Spleen (tissue), 7 donors: ENCODE measurements around the gene MYH15.

Experiments used
- POLR2A ChIP-seq, 3 donors: fragments of 450-650 bp; IDR thresholded peaks; one replicate each; pipeline ENCODE4 v1.5.1; 2017; ENCODE audit warnings: antibody characterized with exemption in 3 of 3, mild to moderate bottlenecking in 1 of 3
- TF ChIP-seq, protein P1 (sequence below), 11 experiments: fragments of 200-600 bp in 7 of 11; fragments of 450-650 bp in 4 of 11; sonication (generic) in 4 of 11; IDR thresholded peaks in 8 of 11; conservative IDR thresholded peaks in 3 of 11; 1 replicate in 7 of 11; 2 replicates in 4 of 11; pipeline versions ENCODE4 v1.4.0 to v1.8.0; 2016 to 2021; ENCODE audit warnings: antibody characterized with exemption in 11 of 11, inconsistent platforms in 4 of 11, mild to moderate bottlenecking in 1 of 11
- donor health status: DM: no; HTN: no; CAD: no; lungs with moderate emphysema.
- donor health status: DM: no; HTN: no; CAD: no.
- donor health status: DM: no; HTN: no; CAD: no.

DNA sequence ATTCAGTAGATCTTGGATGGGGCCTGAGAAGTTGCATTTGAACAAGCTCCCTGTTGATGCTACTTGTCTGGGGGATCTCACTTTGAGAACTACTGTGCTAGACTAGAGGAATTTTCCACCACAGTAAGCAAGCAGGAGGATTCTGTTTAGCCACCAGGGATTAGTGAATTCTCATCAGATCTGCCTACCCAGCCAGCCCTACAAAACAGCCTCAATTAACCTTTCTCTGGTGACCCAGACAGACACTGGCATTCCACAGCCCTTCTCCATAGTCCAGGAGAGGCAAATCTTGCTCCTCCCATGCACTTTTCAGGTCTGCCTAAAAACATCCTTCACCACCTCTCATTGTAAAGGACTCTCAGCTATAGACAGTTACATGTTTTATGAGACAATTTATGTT, 16.7 kb upstream of the MYH15 start:
- TF ChIP-seq, protein P1, sequence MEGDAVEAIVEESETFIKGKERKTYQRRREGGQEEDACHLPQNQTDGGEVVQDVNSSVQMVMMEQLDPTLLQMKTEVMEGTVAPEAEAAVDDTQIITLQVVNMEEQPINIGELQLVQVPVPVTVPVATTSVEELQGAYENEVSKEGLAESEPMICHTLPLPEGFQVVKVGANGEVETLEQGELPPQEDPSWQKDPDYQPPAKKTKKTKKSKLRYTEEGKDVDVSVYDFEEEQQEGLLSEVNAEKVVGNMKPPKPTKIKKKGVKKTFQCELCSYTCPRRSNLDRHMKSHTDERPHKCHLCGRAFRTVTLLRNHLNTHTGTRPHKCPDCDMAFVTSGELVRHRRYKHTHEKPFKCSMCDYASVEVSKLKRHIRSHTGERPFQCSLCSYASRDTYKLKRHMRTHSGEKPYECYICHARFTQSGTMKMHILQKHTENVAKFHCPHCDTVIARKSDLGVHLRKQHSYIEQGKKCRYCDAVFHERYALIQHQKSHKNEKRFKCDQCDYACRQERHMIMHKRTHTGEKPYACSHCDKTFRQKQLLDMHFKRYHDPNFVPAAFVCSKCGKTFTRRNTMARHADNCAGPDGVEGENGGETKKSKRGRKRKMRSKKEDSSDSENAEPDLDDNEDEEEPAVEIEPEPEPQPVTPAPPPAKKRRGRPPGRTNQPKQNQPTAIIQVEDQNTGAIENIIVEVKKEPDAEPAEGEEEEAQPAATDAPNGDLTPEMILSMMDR (IDR thresholded peaks at IDR 0.05 in 8 of 11, conservative IDR thresholded peaks at IDR 0.05 in 3 of 11): no peak
- TF ChIP-seq POLR2A (IDR thresholded peaks at IDR 0.05): no peak
